SU-DHL-6 (cell line): ENCODE data around the gene FAM171A1.

Experiments
- H2AFZ ChIP-seq: fragments of 200-600 bp; sonication (generic); 2 replicates; pipeline ENCODE4 v1.6.1; 2014; ENCODE audit warnings: low read depth, mild to moderate bottlenecking, moderate library complexity, mixed read lengths, antibody characterized with exemption, low read length; ENCODE audit not compliant: severe bottlenecking
- H3F3A ChIP-seq: fragments of 200-600 bp; shearing (Covaris generic); 2 replicates; pipeline ENCODE4 v1.6.0; 2016; ENCODE audit warnings: antibody characterized with exemption, mild to moderate bottlenecking; ENCODE audit not compliant: insufficient read depth
- H3K27ac ChIP-seq: fragments of 200-600 bp; sonication (generic); 2 replicates; pipeline ENCODE4 v1.5.1; 2016; ENCODE audit warnings: low read depth, mild to moderate bottlenecking, low read length, moderate library complexity, mixed read lengths
- H3K27me3 ChIP-seq: fragments of 200-600 bp; sonication (generic), shearing (Covaris generic); 2 replicates; pipeline ENCODE4 v1.6.0; 2014; ENCODE audit warnings: mild to moderate bottlenecking, low read length
- H3K36me3 ChIP-seq: fragments of 200-600 bp; sonication (generic); 2 replicates; pipeline ENCODE4 v1.6.1; 2014; ENCODE audit warnings: mild to moderate bottlenecking, low read length, mixed read lengths
- H3K4me2 ChIP-seq: fragments of 300-600, 200-600 bp; shearing (Covaris generic), sonication (generic); 2 replicates; pipeline ENCODE4 v1.6.0; 2014; ENCODE audit warnings: low read length, low read depth, mild to moderate bottlenecking; ENCODE audit not compliant: poor library complexity, severe bottlenecking
- H3K4me3 ChIP-seq: fragments of 200-600 bp; sonication (generic); 2 replicates; pipeline ENCODE4 v1.5.1; 2014; ENCODE audit warnings: antibody characterized with exemption, low read length, mild to moderate bottlenecking, mixed read lengths; ENCODE audit not compliant: insufficient read depth, poor library complexity, severe bottlenecking
- H3K79me2 ChIP-seq: fragments of 200-600 bp; sonication (generic); 2 replicates; pipeline ENCODE4 v1.6.1; 2014; ENCODE audit warnings: mild to moderate bottlenecking, low read length, moderate library complexity; ENCODE audit not compliant: insufficient read depth
- H3K9ac ChIP-seq: fragments of 200-600 bp; sonication (generic); 2 replicates; pipeline ENCODE4 v1.7.0; 2014; ENCODE audit warnings: mild to moderate bottlenecking, low read length
- H3K9me2 ChIP-seq: fragments of 200-600 bp; sonication (generic); replicated peaks from 2 replicates; pipeline ENCODE4 v1.6.1; 2014; ENCODE audit warnings: low read length; ENCODE audit not compliant: insufficient read depth
- H3K9me3 ChIP-seq: fragments of 200-600 bp; sonication (generic); 2 replicates; pipeline ENCODE4 v1.6.1; 2014; ENCODE audit warnings: low read length, mixed read lengths; ENCODE audit not compliant: insufficient read depth
- H4K20me1 ChIP-seq: fragments of 200-600 bp; sonication (generic); 2 replicates; pipeline ENCODE4 v1.6.1; 2014; ENCODE audit warnings: low read depth, mild to moderate bottlenecking, antibody characterized with exemption, low read length, moderate library complexity, mixed read lengths
- CTCF ChIP-seq: fragments of 200-600 bp; sonication (generic); IDR thresholded peaks from one replicate; pipeline ENCODE4 v1.5.1; 2017; ENCODE audit warnings: antibody characterized with exemption, mild to moderate bottlenecking, low read length, moderate library complexity; ENCODE audit not compliant: insufficient read depth, poor library complexity, severe bottlenecking
- EZH2phosphoT487 ChIP-seq: fragments of 200-600 bp; sonication (generic), shearing (Covaris generic); conservative IDR thresholded peaks from 2 replicates; pipeline ENCODE4 v1.6.1; 2018; ENCODE audit warnings: mild to moderate bottlenecking, antibody characterized with exemption, low read length, moderate library complexity, mixed read lengths

Gene FAM171A1

GRCh38 chr10:15324611-15325010 is 46.5 kb downstream of the FAM171A1 start:
- TF ChIP-seq CTCF = no peak
- no peak for TF ChIP-seq EZH2phosphoT487
- H3K9me3 ChIP-seq = no peaks in the 10 kb centered on the region; the same call in 1 of the 2 replicates
- no peaks in the 10 kb centered on the region for H3K9me2 ChIP-seq
- H3K4me3 ChIP-seq = no peak overlapping the region
- H3K9ac ChIP-seq = no peak overlapping the region
- H3K36me3 ChIP-seq = no peaks in the 10 kb centered on the region
- H3F3A ChIP-seq = no peaks in the 10 kb centered on the region
- H2AFZ ChIP-seq = no peak overlapping the region
- H3K27me3 ChIP-seq = no peaks in the 10 kb centered on the region
- H3K27ac ChIP-seq = no peak overlapping the region
- no peaks in the 10 kb centered on the region for H4K20me1 ChIP-seq
- no peaks in the 10 kb centered on the region for H3K79me2 ChIP-seq
- H3K4me2 ChIP-seq = no peak overlapping the region

GRCh38 chr10:15324113-15324512 is 47.0 kb downstream of the FAM171A1 start:
- no peaks in the 10 kb centered on the region for H3K9me2 ChIP-seq
- no peak overlapping the region for H2AFZ ChIP-seq
- no peak overlapping the region for H3K4me2 ChIP-seq
- H3K27me3 ChIP-seq = no peaks in the 10 kb centered on the region
- H3K36me3 ChIP-seq = no peaks in the 10 kb centered on the region
- H3K9me3 ChIP-seq = no peaks in the 10 kb centered on the region; the same call in 1 of the 2 replicates
- no peak overlapping the region for H3K9ac ChIP-seq
- no peaks in the 10 kb centered on the region for H3K79me2 ChIP-seq
- H3K27ac ChIP-seq = no peak overlapping the region
- no peak overlapping the region for H3K4me3 ChIP-seq
- no peaks in the 10 kb centered on the region for H4K20me1 ChIP-seq
- H3F3A ChIP-seq = no peaks in the 10 kb centered on the region
- TF ChIP-seq CTCF (no peak), EZH2phosphoT487 (no peak)

DNA sequence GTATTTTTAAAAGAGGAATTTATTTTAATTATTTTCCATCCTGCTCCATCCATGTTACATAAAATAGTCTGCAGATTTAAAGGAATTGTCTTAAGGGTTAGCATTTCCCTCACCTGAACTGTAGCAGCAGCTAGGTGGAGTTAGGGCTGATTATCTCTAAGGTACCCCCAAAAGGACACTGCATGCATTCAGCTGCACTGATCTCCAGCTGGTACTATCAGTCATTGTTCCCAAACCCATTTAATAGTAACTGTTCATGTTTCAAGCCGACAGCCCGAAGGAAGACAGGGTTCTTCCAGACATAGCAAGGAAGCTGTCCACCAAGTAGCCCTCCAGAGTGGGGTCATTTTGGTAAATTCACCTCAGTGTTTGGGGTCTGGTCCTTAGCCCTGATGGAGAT is 48.7 kb downstream of the FAM171A1 start:
- no peak overlapping the region for H3K4me2 ChIP-seq
- no peak overlapping the region for H2AFZ ChIP-seq
- H3K79me2 ChIP-seq = no peaks in the 10 kb centered on the region
- no peaks in the 10 kb centered on the region for H3K36me3 ChIP-seq
- no peaks in the 10 kb centered on the region; the same call in 1 of the 2 replicates for H3K9me3 ChIP-seq
- TF ChIP-seq EZH2phosphoT487 (no peak), CTCF (no peak)
- H3F3A ChIP-seq = no peaks in the 10 kb centered on the region
- no peaks in the 10 kb centered on the region for H3K9me2 ChIP-seq
- no peak overlapping the region for H3K27ac ChIP-seq
- H4K20me1 ChIP-seq = no peaks in the 10 kb centered on the region
- no peaks in the 10 kb centered on the region for H3K27me3 ChIP-seq
- no peak overlapping the region for H3K9ac ChIP-seq
- no peak overlapping the region for H3K4me3 ChIP-seq
